IMR-90 (cell line): ENCODE data around the gene COG2. TPM values are rescaled to one million over a fixed set of nuclear protein-coding genes. Genes with fewer than 3 reads are reported as not detected.

Experiments
- ATAC-seq: fragments of 200-7000 bp; cut with Tn5 transposase; 2 replicates; pipeline ENCODE4 v1.9.1; 2020; ENCODE audit warnings: low read depth, mild to moderate bottlenecking, moderate library complexity
- BruUV-seq: library from RNA; stranded (reverse); fragments of 400-500 nt; replicated peaks from 2 replicates; lab custom pipeline; 2021; lab: Mats Ljungman, UMichigan
- CTCF ChIA-PET: fragments of 300-600 bp; formaldehyde crosslinking; extraction: SDS; loops from one replicate; lab custom pipeline; 2021; ENCODE audit warnings: antibody characterized with exemption; lab: Yijun Ruan, JAX
- POLR2A ChIA-PET: fragments of 300-600 bp; sonication (Branson Sonifier 250); formaldehyde crosslinking; loops from one replicate; lab custom pipeline; 2022; ENCODE audit warnings: antibody characterized with exemption; ENCODE audit not compliant: unreplicated experiment; lab: Charles Lee
- DNase-seq: peaks from one replicate; pipeline ENCODE4 v3.0.0; 2013
- H2AFZ ChIP-seq: replicated peaks from 2 replicates; pipeline ENCODE3; 2013; ENCODE audit warnings: low read length, mild to moderate bottlenecking; ENCODE audit not compliant: poor library complexity
- H2AK5ac ChIP-seq: 2 replicates; pipeline ENCODE4 v1.6.1; 2013; ENCODE audit warnings: low read depth, low read length, inconsistent platforms
- H2AK9ac ChIP-seq: replicated peaks from 2 replicates; pipeline ENCODE3; 2013; ENCODE audit warnings: mild to moderate bottlenecking, low read depth, low read length, moderate library complexity; ENCODE audit not compliant: poor library complexity
- H2BK120ac ChIP-seq: 2 replicates; pipeline ENCODE4 v1.6.1; 2013; ENCODE audit warnings: low read depth, low read length, inconsistent platforms
- H2BK15ac ChIP-seq: 3 replicates; pipeline ENCODE4 v1.6.1; 2013; ENCODE audit warnings: low read depth, low read length, inconsistent platforms
- H2BK20ac ChIP-seq: 2 replicates; pipeline ENCODE4 v1.6.1; 2013; ENCODE audit warnings: low read depth, mild to moderate bottlenecking, inconsistent platforms, low read length, moderate library complexity
- H2BK5ac ChIP-seq: 2 replicates; pipeline ENCODE4 v1.6.1; 2013; ENCODE audit warnings: mild to moderate bottlenecking, low read depth, low read length, inconsistent platforms; ENCODE audit not compliant: poor library complexity, severe bottlenecking
- H3K14ac ChIP-seq: replicated peaks from 2 replicates; pipeline ENCODE4 v1.6.1; 2013; ENCODE audit warnings: low read depth, low read length, inconsistent platforms
- H3K18ac ChIP-seq: 2 replicates; pipeline ENCODE4 v1.6.1; 2013; ENCODE audit warnings: low read depth, low read length, control low read depth
- H3K23ac ChIP-seq: 2 replicates; pipeline ENCODE4 v1.6.1; 2013; ENCODE audit warnings: low read depth, low read length, inconsistent platforms
- H3K27ac ChIP-seq: 2 replicates; pipeline ENCODE4 v1.5.1; 2013; ENCODE audit warnings: mild to moderate bottlenecking, control low read depth, low read length; ENCODE audit not compliant: insufficient read depth
- H3K27me3 ChIP-seq: 2 replicates; pipeline ENCODE4 v1.6.1; 2013; ENCODE audit warnings: low read length; ENCODE audit not compliant: control insufficient read depth, insufficient read depth
- H3K36me3 ChIP-seq: 2 replicates; pipeline ENCODE4 v1.6.1; 2013; ENCODE audit warnings: low read length, mixed read lengths; ENCODE audit not compliant: control insufficient read depth, insufficient read depth
- H3K4ac ChIP-seq: 2 replicates; pipeline ENCODE4 v1.6.1; 2013; ENCODE audit warnings: low read depth, low read length, inconsistent platforms
- H3K4me1 ChIP-seq: 2 replicates; pipeline ENCODE4 v1.6.1; 2013; ENCODE audit warnings: low read length, mixed read lengths; ENCODE audit not compliant: control insufficient read depth, insufficient read depth
- H3K4me2 ChIP-seq: 2 replicates; pipeline ENCODE4 v1.6.1; 2013; ENCODE audit warnings: low read depth, mild to moderate bottlenecking, control low read depth, low read length, moderate library complexity
- H3K4me3 ChIP-seq: 2 replicates; pipeline ENCODE4 v1.5.1; 2013; ENCODE audit warnings: low read depth, mild to moderate bottlenecking, control low read depth, low read length, moderate library complexity; ENCODE audit not compliant: insufficient read depth
- H3K56ac ChIP-seq: 2 replicates; pipeline ENCODE4 v1.6.1; 2013; ENCODE audit warnings: low read length, inconsistent platforms; ENCODE audit not compliant: insufficient read depth; ENCODE audit errors: extremely low read depth
- H3K79me1 ChIP-seq, 2 experiments: 2 replicates each; pipeline ENCODE4 v1.6.1; 2013; ENCODE audit warnings: low read length in 2 of 2, inconsistent platforms in 1 of 2, low read depth in 1 of 2
- H3K9ac ChIP-seq: 2 replicates; pipeline ENCODE4 v1.6.1; 2013; ENCODE audit warnings: low read depth, low read length, control low read depth
- H3K9me1 ChIP-seq: 2 replicates; pipeline ENCODE4 v1.6.1; 2013; ENCODE audit warnings: low read length, inconsistent platforms; ENCODE audit not compliant: insufficient read depth
- H3K9me3 ChIP-seq: 2 replicates; pipeline ENCODE4 v1.6.1; 2013; ENCODE audit warnings: low read length; ENCODE audit not compliant: control insufficient read depth, insufficient read depth
- H4K20me1 ChIP-seq: 2 replicates; pipeline ENCODE4 v1.6.1; 2013; ENCODE audit warnings: low read length, inconsistent platforms; ENCODE audit not compliant: insufficient read depth
- H4K5ac ChIP-seq: 2 replicates; pipeline ENCODE4 v1.6.1; 2013; ENCODE audit warnings: mild to moderate bottlenecking, low read depth, low read length, control low read depth
- H4K8ac ChIP-seq, 2 experiments: 2 replicates each; pipeline ENCODE4 v1.6.1; 2013; ENCODE audit warnings: low read depth in 2 of 2, low read length in 2 of 2, control low read depth in 1 of 2, inconsistent platforms in 1 of 2
- H4K91ac ChIP-seq: 2 replicates; pipeline ENCODE4 v1.6.1; 2013; ENCODE audit warnings: low read depth, low read length, inconsistent platforms; ENCODE audit not compliant: insufficient read depth
- BHLHE40 ChIP-seq: fragments of 150-350 bp; IDR thresholded peaks from 2 replicates; pipeline ENCODE4 v1.6.1; 2016; ENCODE audit warnings: mild to moderate bottlenecking, low read depth, low read length
- CEBPB ChIP-seq: IDR thresholded peaks from 2 replicates; pipeline ENCODE4 v1.6.1; 2012; ENCODE audit warnings: low read depth, low read length, improper control_type of control experiment
- MAFK ChIP-seq: IDR thresholded peaks from 2 replicates; pipeline ENCODE4 v1.6.1; 2012; ENCODE audit warnings: low read depth, low read length, improper control_type of control experiment
- MAZ ChIP-seq: IDR thresholded peaks from 2 replicates; pipeline ENCODE4 v1.6.1; 2012; ENCODE audit warnings: low read depth, mild to moderate bottlenecking, low read length, improper control_type of control experiment, moderate library complexity, borderline replicate concordance
- MXI1 ChIP-seq: IDR thresholded peaks from 2 replicates; pipeline ENCODE4 v1.6.1; 2012; ENCODE audit warnings: low read depth, mild to moderate bottlenecking, low read length, moderate library complexity, borderline replicate concordance
- POLR2A ChIP-seq: IDR thresholded peaks from 2 replicates; pipeline ENCODE4 v1.6.1; 2012; ENCODE audit warnings: mild to moderate bottlenecking, low read depth, low read length
- SMC3 ChIP-seq: fragments of 150-350 bp; IDR thresholded peaks from 2 replicates; pipeline ENCODE4 v1.6.1; 2016; ENCODE audit warnings: low read depth, mild to moderate bottlenecking, antibody characterized with exemption, low read length, moderate library complexity
- WGBS, 2 experiments: methylation state at CpG; one replicate each; pipeline versions ENCODE4 v1.1.5 to v1.1.7; 2013; ENCODE audit warnings: missing lambda C conversion rate in 2 of 2; ENCODE audit not compliant: insufficient read length in 1 of 2; ENCODE audit errors: extremely low coverage in 2 of 2; 5-methylcytosine and 5-hydroxymethylcytosine counted together
- dilution Hi-C: fragments of 300-500 bp; cut with HindIII; formaldehyde crosslinking; loops from one replicate; pipeline ENCODE4 v1.14.3; 2018; ENCODE audit warnings: low sequenced_read_pairs; ENCODE audit not compliant: unreplicated experiment
- in situ Hi-C: fragments of 300-500 bp; cut with MboI; formaldehyde crosslinking; loops from 3 replicates; pipeline ENCODE4 v1.14.3; 2019; ENCODE audit warnings: low sequenced_read_pairs, inconsistent platforms, mixed read lengths
- intact Hi-C: fragments of 100-400 bp; cut with micrococcal nuclease; formaldehyde crosslinking; loops from 2 replicates; pipeline ENCODE4 v1.10.0; 2022
- polyA plus RNA-seq, 3 experiments: library from polyadenylated mRNA; depleted of rRNA; stranded (reverse); fragments of >200 nt; gene quantifications; 2 replicates each; pipeline ENCODE4 v1.2.3, GENCODE V29; 2012; ENCODE audit warnings: low replicate concordance in 1 of 3
- total RNA-seq: library from RNA; depleted of rRNA; stranded (reverse); fragments of >200 nt; gene quantifications from 2 replicates; pipeline ENCODE4 v1.2.3, GENCODE V29; 2012
- TF ChIP-seq, protein P1 (sequence below): conservative IDR thresholded peaks from 2 replicates; pipeline ENCODE4 v1.5.1; 2012; ENCODE audit warnings: mild to moderate bottlenecking, low read depth, low read length, improper control_type of control experiment

COG2 gene
- total and polyA plus RNA-seq, 2 of the 4 experiments (the other 2 are of a cell fraction) = 9.1 to 16.7 TPM

DNA sequence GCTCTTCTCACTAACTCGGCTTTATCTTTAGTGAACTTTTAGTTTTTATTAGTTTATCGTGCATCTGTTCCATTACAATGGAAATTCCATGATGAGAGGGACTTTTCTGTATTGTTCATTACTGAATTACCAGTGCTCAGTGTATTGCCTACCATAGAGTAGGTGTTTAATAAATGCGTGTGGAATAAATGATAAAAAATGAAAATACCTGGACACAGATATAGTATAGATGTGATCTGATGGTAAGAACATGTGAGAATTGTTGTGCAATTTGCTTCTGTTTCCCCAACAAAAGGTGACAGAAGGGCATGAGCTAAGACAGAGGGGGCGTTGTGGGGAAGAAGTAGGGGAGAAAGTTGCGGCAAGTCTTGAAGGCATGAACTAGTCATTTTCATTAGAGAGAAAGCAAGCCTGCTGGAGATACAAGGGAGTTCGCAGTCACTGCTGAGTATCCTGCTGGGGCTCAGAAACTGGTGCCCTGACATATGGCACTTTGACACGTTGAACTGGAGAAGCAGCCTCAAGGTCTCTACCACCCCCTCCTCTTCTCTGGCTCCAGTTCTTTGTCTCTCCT, 5.6 kb upstream of the COG2 start:
- POLR2A ChIA-PET = no interaction called here
- H4K5ac ChIP-seq = no peak overlapping the region
- no peaks in the 10 kb centered on the region for H3K4me1 ChIP-seq
- 0% methylated on average over 1 of the region's 7 CpGs; no CpG with 5 or more reads in 1 of the 2 experiments for WGBS, 2 experiments
- dilution Hi-C loops = no loop called here
- CTCF ChIA-PET = no interaction called here
- no peak overlapping the region for H3K23ac ChIP-seq
- H2BK20ac ChIP-seq = no peak overlapping the region
- no TSS peak for BruUV-seq
- no peak overlapping the region for H3K9ac ChIP-seq
- no peak overlapping the region for H2BK15ac ChIP-seq
- no peak overlapping the region for H3K4me2 ChIP-seq
- intact Hi-C loops = no loop called here
- H3K79me1 ChIP-seq = no peaks in the 10 kb centered on the region
- H4K20me1 ChIP-seq = no peaks in the 10 kb centered on the region
- H3K4ac ChIP-seq = no peak overlapping the region
- no peaks in the 10 kb centered on the region for H3K9me3 ChIP-seq
- H3K4me3 ChIP-seq = no peak overlapping the region
- H3K36me3 ChIP-seq = no peaks in the 10 kb centered on the region
- no peak overlapping the region for H2BK5ac ChIP-seq
- no peaks in the 10 kb centered on the region for H3K9me1 ChIP-seq
- no peak for ATAC-seq
- no peak overlapping the region for H2AK9ac ChIP-seq
- peaks cover 16% of the 10 kb centered on the region for H3K27me3 ChIP-seq
- no peak overlapping the region for H3K18ac ChIP-seq
- TF ChIP-seq CEBPB (no peak), MXI1 (no peak), BHLHE40 (no peak), SMC3 (no peak), MAFK (no peak), MAZ (no peak), POLR2A (no peak)
- TF ChIP-seq, protein P1, sequence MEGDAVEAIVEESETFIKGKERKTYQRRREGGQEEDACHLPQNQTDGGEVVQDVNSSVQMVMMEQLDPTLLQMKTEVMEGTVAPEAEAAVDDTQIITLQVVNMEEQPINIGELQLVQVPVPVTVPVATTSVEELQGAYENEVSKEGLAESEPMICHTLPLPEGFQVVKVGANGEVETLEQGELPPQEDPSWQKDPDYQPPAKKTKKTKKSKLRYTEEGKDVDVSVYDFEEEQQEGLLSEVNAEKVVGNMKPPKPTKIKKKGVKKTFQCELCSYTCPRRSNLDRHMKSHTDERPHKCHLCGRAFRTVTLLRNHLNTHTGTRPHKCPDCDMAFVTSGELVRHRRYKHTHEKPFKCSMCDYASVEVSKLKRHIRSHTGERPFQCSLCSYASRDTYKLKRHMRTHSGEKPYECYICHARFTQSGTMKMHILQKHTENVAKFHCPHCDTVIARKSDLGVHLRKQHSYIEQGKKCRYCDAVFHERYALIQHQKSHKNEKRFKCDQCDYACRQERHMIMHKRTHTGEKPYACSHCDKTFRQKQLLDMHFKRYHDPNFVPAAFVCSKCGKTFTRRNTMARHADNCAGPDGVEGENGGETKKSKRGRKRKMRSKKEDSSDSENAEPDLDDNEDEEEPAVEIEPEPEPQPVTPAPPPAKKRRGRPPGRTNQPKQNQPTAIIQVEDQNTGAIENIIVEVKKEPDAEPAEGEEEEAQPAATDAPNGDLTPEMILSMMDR = no peak
- H2AFZ ChIP-seq = no peak overlapping the region
- no peak for DNase-seq
- no peak overlapping the region for H2AK5ac ChIP-seq
- no peak overlapping the region for H4K8ac ChIP-seq
- no peak overlapping the region for H4K91ac ChIP-seq
- H3K56ac ChIP-seq = no peak overlapping the region
- H2BK120ac ChIP-seq = no peak overlapping the region
- no peak overlapping the region for H3K27ac ChIP-seq
- no peak overlapping the region for H3K14ac ChIP-seq
- in situ Hi-C loops = no loop called here
